ENCODE measurements around the gene CACNA2D3.

CACNA2D3 gene

GRCh38 chr3:54928046-54928770, 805.9 kb downstream of the CACNA2D3 start, which contains the start of gene LRTM1:
LRTM1 (minus strand) TSS chr3:54928059; CDS start chr3:54927911, 148 bp downstream.
- no peak for DNase-seq (ENCODE audit: low spot score)

GRCh38 chr3:54931182-54931581, 808.8 kb downstream of the CACNA2D3 start:
- no peak for DNase-seq (ENCODE audit: low spot score)

GRCh38 chr3:54932606-54933005, 810.3 kb downstream of the CACNA2D3 start:
- no peak for DNase-seq (ENCODE audit: low spot score)

GRCh38 chr3:54935869-54936268, 813.5 kb downstream of the CACNA2D3 start:
- no peak for DNase-seq (ENCODE audit: low spot score)

GRCh38 chr3:54936561-54936960, 814.2 kb downstream of the CACNA2D3 start:
- no peak for DNase-seq (ENCODE audit: low spot score)

GRCh38 chr3:54939557-54940300, 817.4 kb downstream of the CACNA2D3 start:
- peak; percentile 59 for DNase-seq (ENCODE audit: low spot score)

GRCh38 chr3:54940971-54941370, 818.6 kb downstream of the CACNA2D3 start:
- no peak for DNase-seq (ENCODE audit: low spot score)

GRCh38 chr3:54941690-54942362, 819.5 kb downstream of the CACNA2D3 start:
- no peak for DNase-seq (ENCODE audit: low spot score)

GRCh38 chr3:54949491-54950044, 827.2 kb downstream of the CACNA2D3 start:
- DNase-seq (ENCODE audit: low spot score) = no peak

GRCh38 chr3:54950391-54951003, 828.1 kb downstream of the CACNA2D3 start:
- DNase-seq (ENCODE audit: low spot score) = no peak

GRCh38 chr3:54951405-54951804, 829.1 kb downstream of the CACNA2D3 start:
- DNase-seq (ENCODE audit: low spot score) = peak; percentile 96

GRCh38 chr3:54954022-54954421, 831.7 kb downstream of the CACNA2D3 start:
- DNase-seq (ENCODE audit: low spot score) = peak; percentile 78

GRCh38 chr3:54954521-54954920, 832.2 kb downstream of the CACNA2D3 start:
- DNase-seq (ENCODE audit: low spot score) = no peak

- no peak for DNase-seq (ENCODE audit: low spot score)
These were observed 833.1 kb downstream of the CACNA2D3 start for GRCh38 chr3:54955496-54955895.

- no peak for DNase-seq (ENCODE audit: low spot score)
These were observed 833.6 kb downstream of the CACNA2D3 start for GRCh38 chr3:54955941-54956340.

GRCh38 chr3:54957711-54958110, 835.4 kb downstream of the CACNA2D3 start:
- no peak for DNase-seq (ENCODE audit: low spot score)

GRCh38 chr3:54960082-54960481, 837.7 kb downstream of the CACNA2D3 start:
- no peak for DNase-seq (ENCODE audit: low spot score)

GRCh38 chr3:54960701-54961100, 838.3 kb downstream of the CACNA2D3 start:
- DNase-seq (ENCODE audit: low spot score) = no peak

GRCh38 chr3:54962200-54962599, 839.8 kb downstream of the CACNA2D3 start:
- DNase-seq (ENCODE audit: low spot score) = no peak

- no peak for DNase-seq (ENCODE audit: low spot score)
These were observed 841.3 kb downstream of the CACNA2D3 start for GRCh38 chr3:54963641-54964040.

GRCh38 chr3:54964081-54964480, 841.7 kb downstream of the CACNA2D3 start:
- no peak for DNase-seq (ENCODE audit: low spot score)

GRCh38 chr3:54965746-54966145, 843.4 kb downstream of the CACNA2D3 start:
- DNase-seq (ENCODE audit: low spot score) = peak; percentile 83
